Measurements from ENCODE around the gene HTR1D. TPM values are rescaled to one million over a fixed set of nuclear protein-coding genes. Genes with fewer than 3 reads are reported as not detected.
A peak's percentile ranks its signal among the peaks of the same experiment; 100 is the strongest.

The HTR1D gene
- total RNA-seq, 1 experiment from 2014 or later = 3.5 TPM

GRCh38 chr1:23210351-23210785 is 6.9 kb downstream of the HTR1D start:
- H3K4me2 ChIP-seq (ENCODE audit: low read length) = peak overlapping the region; percentile 20; the same call in 1 of the 2 replicates
- no peak overlapping the region for H3K9ac ChIP-seq (ENCODE audit: low read length)
- TF ChIP-seq CBX3 (IDR thresholded peaks at IDR 0.05; ENCODE audit: low read depth) (no peak), ZNF274 (IDR thresholded peaks at IDR 0.05; ENCODE audit: low read depth, low read length) (no peak), JUND (IDR thresholded peaks at IDR 0.05) (no peak), YY1 (IDR thresholded peaks at IDR 0.05; ENCODE audit: extremely low read depth, insufficient replicate concordance, low read depth, low read length) (no peak), SP1 (IDR thresholded peaks at IDR 0.05; ENCODE audit: low read depth) (no peak), POLR2AphosphoS5 (IDR thresholded peaks at IDR 0.05; ENCODE audit: low read depth, low read length) (no peak), SRF (IDR thresholded peaks at IDR 0.05; ENCODE audit: low read depth) (no peak), ATF3 (IDR thresholded peaks at IDR 0.05) (no peak), ZBTB33 (IDR thresholded peaks at IDR 0.05; ENCODE audit: extremely low read depth, insufficient replicate concordance, low read length) (no peak), ELF1 (IDR thresholded peaks at IDR 0.05; ENCODE audit: borderline replicate concordance, low read depth) (no peak), CEBPB (IDR thresholded peaks at IDR 0.05; ENCODE audit: low read depth) (no peak), FOSL1 (IDR thresholded peaks at IDR 0.05; ENCODE audit: low read depth) (no peak), RAD21 (IDR thresholded peaks at IDR 0.05; ENCODE audit: low read depth) (peak; percentile 72), CTCF (IDR thresholded peaks at IDR 0.05 in 2 of 3, conservative IDR thresholded peaks at IDR 0.05 in 1 of 3; ENCODE audit: borderline replicate concordance in 1 of 3, insufficient read depth in 1 of 3, low read depth in 2 of 3, low read length in 2 of 3) (peak; percentile 39 to 59 (median 53); a peak in 5 of 6 replicates)
- H3K79me2 ChIP-seq (ENCODE audit: insufficient read depth, low read length) = no peaks in the 10 kb centered on the region
- H2AFZ ChIP-seq (ENCODE audit: low read depth, low read length, poor library complexity, severe bottlenecking) = no peak overlapping the region
- ATAC-seq (peak; percentile 85), DNase-seq (ENCODE audit: low read depth, low spot score) (peak; percentile 42)
- ChIA-PET RAD21 (ENCODE audit: low non-redundant PET in 1 of 2, low total read pairs in 2 of 2, uncharacterized antibody in 2 of 2, unreplicated experiment in 2 of 2) (interaction anchor here in 1 of 2 experiments (0.5 to 1.0 kb wide), 2 partner anchors 229 to 234 kb away, joined by 3 to 4 read pairs; no protein-coding TSS in a partner anchor), CTCF (interaction anchor here (0.5 to 1.5 kb wide), 3 partner anchors 26 to 193 kb away, joined by 3 to 4 read pairs (median 4); no protein-coding TSS in a partner anchor), POLR2A (interaction anchor here (1.0 kb wide), 1 partner anchor 14 kb away, joined by 5 read pairs; no protein-coding TSS in a partner anchor)
- BruUV-seq (replicated peaks) = no TSS peak
- H3K36me3 ChIP-seq (ENCODE audit: control insufficient read depth in 1 of 2, insufficient read depth in 2 of 2, low read length in 2 of 2) = no peaks in the 10 kb centered on the region
- intact Hi-C loops (cut with micrococcal nuclease) = loop anchor here (1.0 to 10.0 kb wide), 2 partner anchors 234 to 324 kb away; partner anchors contain the start of gene E2F2
- no peak overlapping the region for H3K4me3 ChIP-seq (replicated peaks in 1 of 2; ENCODE audit: low read depth in 1 of 2, low read length in 2 of 2)
- no peaks in the 10 kb centered on the region for H4K20me1 ChIP-seq (ENCODE audit: insufficient read depth)
- H3K9me3 ChIP-seq (ENCODE audit: control insufficient read depth in 1 of 2, insufficient read depth in 1 of 2, low read depth in 1 of 2, low read length in 2 of 2) = no peaks in the 10 kb centered on the region
- H3K27me3 ChIP-seq (ENCODE audit: insufficient read depth, low read length) = no peaks in the 10 kb centered on the region
- peaks cover 12 to 39% of the 10 kb centered on the region in 2 experiments for H3K4me1 ChIP-seq (ENCODE audit: control insufficient read depth in 1 of 2, insufficient read depth in 2 of 2, low read length in 2 of 2)
- H3K9me2 ChIP-seq (ENCODE audit: insufficient read depth) = no peaks in the 10 kb centered on the region
- H3K27ac ChIP-seq (ENCODE audit: low read depth, low read length) = no peak overlapping the region
